Sigmoid colon (tissue), 4 donors: Measurements from ENCODE around the gene CREB1.

ENCODE experiments used
- CTCF ChIP-seq, 4 experiments: fragments of 450-650 bp in 3 of 4; fragments of 200-600 bp in 1 of 4; IDR thresholded peaks; one replicate each; pipeline ENCODE4 v1.5.1; 2016 to 2019; ENCODE audit warnings: antibody characterized with exemption in 4 of 4, mild to moderate bottlenecking in 3 of 4, moderate library complexity in 2 of 4
- EP300 ChIP-seq, 4 donors: sonication (generic); formaldehyde crosslinking; IDR thresholded peaks; one replicate each; pipeline ENCODE4 v1.6.1; 2017; ENCODE audit warnings: antibody characterized with exemption in 4 of 4

GRCh38 chr2:207513551-207514257, 16.1 kb upstream of the CREB1 start:
- TF ChIP-seq CTCF (IDR thresholded peaks at IDR 0.05) = no peak
- TF ChIP-seq EP300 (IDR thresholded peaks at IDR 0.05) = no peak
